Prostate gland (tissue), 2 donors: Measurements from ENCODE around the gene TUFM. TPM values are rescaled to one million over a fixed set of nuclear protein-coding genes. Genes with fewer than 3 reads are reported as not detected.

Experiments used
- DNase-seq: peaks from one replicate; pipeline ENCODE4 v3.0.0-alpha.2; 2019; ENCODE audit warnings: low spot score
- H3K27ac ChIP-seq, 2 donors: fragments of 200-600 bp; sonication (generic); 2 replicates each; pipeline ENCODE4 v1.5.1; 2017 to 2019
- H3K27me3 ChIP-seq: fragments of 200-600 bp; sonication (generic); replicated peaks from 2 replicates; pipeline ENCODE4 v1.5.1; 2019; ENCODE audit not compliant: insufficient read depth
- H3K36me3 ChIP-seq, 2 donors: fragments of 200-600 bp; sonication (generic); 1 replicate in 1 of 2; 2 replicates in 1 of 2; pipeline versions ENCODE4 v1.5.1 to v1.8.1; 2017 to 2019
- H3K4me1 ChIP-seq: fragments of 200-600 bp; sonication (generic); replicated peaks from 2 replicates; pipeline ENCODE4 v1.5.1; 2019
- H3K4me3 ChIP-seq, 2 donors: fragments of 200-600 bp; sonication (generic); 2 replicates each; pipeline ENCODE4 v1.5.1; 2017 to 2019
- H3K9me3 ChIP-seq: fragments of 200-600 bp; sonication (generic); 2 replicates; pipeline ENCODE4 v1.5.1; 2017
- CTCF ChIP-seq, 4 experiments: fragments of 200-600 bp in 2 of 4; fragments of 450-650 bp in 2 of 4; sonication (generic) in 2 of 4; IDR thresholded peaks; 1 replicate in 3 of 4; 2 replicates in 1 of 4; pipeline ENCODE4 v1.5.1; 2016 to 2019; ENCODE audit warnings: antibody characterized with exemption in 4 of 4, mild to moderate bottlenecking in 2 of 4, moderate library complexity in 2 of 4
- POLR2A ChIP-seq: fragments of 450-650 bp; IDR thresholded peaks from one replicate; pipeline ENCODE4 v1.6.1; 2016; ENCODE audit warnings: antibody characterized with exemption, mild to moderate bottlenecking
- POLR2AphosphoS5 ChIP-seq: sonication (generic); formaldehyde crosslinking; IDR thresholded peaks from one replicate; pipeline ENCODE4 v1.6.1; 2017; ENCODE audit warnings: antibody characterized with exemption
- WGBS: methylation state at CpG from one replicate; pipeline ENCODE4 v1.1.5; 2018; 5-methylcytosine and 5-hydroxymethylcytosine counted together
- intact Hi-C: fragments of 100-400 bp; cut with DNase I; formaldehyde crosslinking; loops from one replicate; pipeline ENCODE4 v1.14.2; 2022
- total RNA-seq, 2 donors: library from RNA; depleted of rRNA; stranded (reverse); fragments of >200 nt; gene quantifications; one replicate each; pipeline ENCODE4 v1.1.0, GENCODE V29; 2016

TUFM gene
- total RNA-seq, 2 donors from 2014 or later: 114 to 151 TPM

- intact Hi-C loops: no loop called here
- H3K27ac ChIP-seq: peak overlapping the region; percentile 80 to 91
- H3K4me3 ChIP-seq: peak overlapping the region; percentile 89 to 93
- H3K27me3 ChIP-seq: no peaks in the 10 kb centered on the region
- peaks cover 10 to 15% of the 10 kb centered on the region in 2 donors for H3K36me3 ChIP-seq
- TF ChIP-seq POLR2A (no peak), POLR2AphosphoS5 (no peak), CTCF (IDR thresholded peaks at IDR 0.05) (no peak)
- 52% methylated on average over 10 of the region's 10 CpGs for WGBS
- no peak for DNase-seq
- H3K9me3 ChIP-seq: no peaks in the 10 kb centered on the region
- H3K4me1 ChIP-seq: peaks cover 17% of the 10 kb centered on the region
Observed at GRCh38 chr16:28845293-28845692, 855 bp downstream of the TUFM start.

- no peak overlapping the region for H3K27ac ChIP-seq
- DNase-seq: no peak
- intact Hi-C loops: no loop called here
Observed at GRCh38 chr16:28844226-28844885, 1.8 kb downstream of the TUFM start.

GRCh38 chr16:28843766-28844165 is 2.4 kb downstream of the TUFM start:
- intact Hi-C loops: no loop called here

More at GRCh38 chr16:28844226-28844885, 1.8 kb downstream of the TUFM start:
- Histone ChIP-seq H3K36me3 (peaks cover 10 to 15% of the 10 kb centered on the region in 2 donors), H3K4me1 (peaks cover 17% of the 10 kb centered on the region), H3K9me3 (no peaks in the 10 kb centered on the region), H3K4me3 (no peak overlapping the region), H3K27me3 (no peaks in the 10 kb centered on the region)
- TF ChIP-seq CTCF (IDR thresholded peaks at IDR 0.05): no peak
- TF ChIP-seq POLR2A: no peak
- no peak for TF ChIP-seq POLR2AphosphoS5
- 90% methylated on average over 19 of the region's 19 CpGs for WGBS

GRCh38 chr16:28842696-28843095 is 3.5 kb downstream of the TUFM start:
- Histone ChIP-seq H3K27me3 (no peaks in the 10 kb centered on the region), H3K4me3 (no peak overlapping the region), H3K9me3 (no peaks in the 10 kb centered on the region), H3K4me1 (peaks cover 17% of the 10 kb centered on the region), H3K27ac (no peak overlapping the region), H3K36me3 (peaks cover 10 to 17% of the 10 kb centered on the region in 2 donors)
- DNase-seq: no peak
- no peak for TF ChIP-seq POLR2A
- 90% methylated on average over 7 of the region's 7 CpGs for WGBS
- intact Hi-C loops: no loop called here

More at GRCh38 chr16:28843766-28844165, 2.4 kb downstream of the TUFM start:
- no peaks in the 10 kb centered on the region for H3K9me3 ChIP-seq
- no peak for TF ChIP-seq CTCF (IDR thresholded peaks at IDR 0.05)
- no peak for TF ChIP-seq POLR2A
- no peak for TF ChIP-seq POLR2AphosphoS5
- no peak for DNase-seq
- H3K27me3 ChIP-seq: no peaks in the 10 kb centered on the region
- no peak overlapping the region for H3K4me3 ChIP-seq
- H3K4me1 ChIP-seq: peaks cover 17% of the 10 kb centered on the region
- H3K36me3 ChIP-seq: peaks cover 10 to 15% of the 10 kb centered on the region in 2 donors
- WGBS: 86% methylated on average over 6 of the region's 12 CpGs
- H3K27ac ChIP-seq: no peak overlapping the region

GRCh38 chr16:28839899-28840298 is 6.2 kb downstream of the TUFM start:
- Histone ChIP-seq H3K36me3 (peaks cover 27 to 39% of the 10 kb centered on the region in 2 donors), H3K4me1 (peaks cover 4% of the 10 kb centered on the region), H3K27me3 (no peaks in the 10 kb centered on the region), H3K27ac (no peak overlapping the region), H3K9me3 (no peaks in the 10 kb centered on the region), H3K4me3 (no peak overlapping the region)
- DNase-seq: no peak
- WGBS: 33% methylated on average over 1 of the region's 1 CpG
- intact Hi-C loops: no loop called here
- TF ChIP-seq CTCF (IDR thresholded peaks at IDR 0.05): no peak
- TF ChIP-seq POLR2A: no peak
- TF ChIP-seq POLR2AphosphoS5: no peak
